ENCODE measurements around the gene TDRD9.

Gene TDRD9

GRCh38 chr14:104034976-104035699 lies 106.9 kb downstream of the TDRD9 start:
- no peak for DNase-seq

GRCh38 chr14:104036212-104036611 lies 108.0 kb downstream of the TDRD9 start:
- DNase-seq = no peak

- no peak for DNase-seq
Observed at GRCh38 chr14:104037074-104037473, 108.8 kb downstream of the TDRD9 start.

GRCh38 chr14:104037903-104038302 lies 109.6 kb downstream of the TDRD9 start:
- DNase-seq = no peak

GRCh38 chr14:104039214-104039613 lies 111.0 kb downstream of the TDRD9 start:
- DNase-seq = no peak

GRCh38 chr14:104040539-104040938 lies 112.3 kb downstream of the TDRD9 start:
- DNase-seq = no peak

- DNase-seq = no peak
Observed at GRCh38 chr14:104041430-104042104, 113.3 kb downstream of the TDRD9 start.

- no peak for DNase-seq
Observed at GRCh38 chr14:104044016-104044415, 115.8 kb downstream of the TDRD9 start.

GRCh38 chr14:104047761-104048160 lies 119.5 kb downstream of the TDRD9 start:
- DNase-seq = no peak

GRCh38 chr14:104048758-104049507 lies 120.7 kb downstream of the TDRD9 start:
- no peak for DNase-seq

GRCh38 chr14:104049576-104050240 lies 121.5 kb downstream of the TDRD9 start:
- DNase-seq = no peak

GRCh38 chr14:104051092-104051813 lies 123.0 kb downstream of the TDRD9 start:
- no peak for DNase-seq

GRCh38 chr14:104054222-104054905 lies 126.1 kb downstream of the TDRD9 start:
- DNase-seq = no peak

- DNase-seq = no peak
Observed at GRCh38 chr14:104062281-104062680, 134.0 kb downstream of the TDRD9 start.

- DNase-seq = no peak
Observed at GRCh38 chr14:104064003-104064402, 135.7 kb downstream of the TDRD9 start.

- no peak for DNase-seq
Observed at GRCh38 chr14:104066279-104066678, 138.0 kb downstream of the TDRD9 start.

- no peak for DNase-seq
Observed at GRCh38 chr14:104066719-104067295, 138.6 kb downstream of the TDRD9 start.

- DNase-seq = no peak
Observed at GRCh38 chr14:104069541-104069940, 141.3 kb downstream of the TDRD9 start.

- no peak for DNase-seq
Observed at GRCh38 chr14:104072586-104072985, 144.3 kb downstream of the TDRD9 start.

- no peak for DNase-seq
Observed at GRCh38 chr14:104073764-104074163, 145.5 kb downstream of the TDRD9 start.

GRCh38 chr14:104075530-104076151 lies 147.4 kb downstream of the TDRD9 start:
- DNase-seq = no peak
